GM19372 (cell line): ENCODE measurements around the gene DNAJC19.

ENCODE experiments used
- ATAC-seq: cut with Tn5 transposase; IDR thresholded peaks from one replicate; pipeline ENCODE4 v1.9.1; 2021; ENCODE audit warnings: mild to moderate bottlenecking, low read depth, moderate library complexity; ENCODE audit not compliant: unreplicated experiment

Gene DNAJC19

GRCh38 chr3:180962530-180962929 is 27.0 kb downstream of the DNAJC19 start:
- no peak for ATAC-seq

GRCh38 chr3:180961552-180961951 is 28.0 kb downstream of the DNAJC19 start:
- no peak for ATAC-seq

GRCh38 chr3:180961087-180961486 is 28.4 kb downstream of the DNAJC19 start:
- ATAC-seq: no peak

- no peak for ATAC-seq
Observed at GRCh38 chr3:180959691-180960090, 29.8 kb downstream of the DNAJC19 start.

- ATAC-seq: peak; percentile 72
Observed at GRCh38 chr3:180947761-180948390, 41.7 kb downstream of the DNAJC19 start.

- ATAC-seq: no peak
Observed at GRCh38 chr3:180940826-180941225, 48.7 kb downstream of the DNAJC19 start.

- ATAC-seq: no peak
Observed at GRCh38 chr3:180934638-180935037, 54.9 kb downstream of the DNAJC19 start.
